Fibroblast of the conjunctiva (primary cell): ENCODE measurements around the gene PRKCZ.
A peak's percentile ranks its signal among the peaks of the same experiment; 100 is the strongest.

Experiments
- DNase-seq: peaks from one replicate; pipeline ENCODE4 v3.0.0-alpha.2; 2010; ENCODE audit warnings: low read depth

Gene PRKCZ

GRCh38 chr1:2179283-2180013 is 129.2 kb downstream of the PRKCZ start:
- no peak for DNase-seq

- DNase-seq = no peak
Observed at GRCh38 chr1:2180297-2181245, 130.4 kb downstream of the PRKCZ start.

GRCh38 chr1:2181271-2181670 is 131.1 kb downstream of the PRKCZ start:
- DNase-seq = no peak

GRCh38 chr1:2181752-2182151 is 131.5 kb downstream of the PRKCZ start:
- DNase-seq = no peak

GRCh38 chr1:2182376-2182775 is 132.2 kb downstream of the PRKCZ start:
- no peak for DNase-seq

GRCh38 chr1:2183937-2184334 is 133.7 kb downstream of the PRKCZ start:
- no peak for DNase-seq

- DNase-seq = no peak
Observed at GRCh38 chr1:2184531-2184930, 134.3 kb downstream of the PRKCZ start.

- DNase-seq = no peak
Observed at GRCh38 chr1:2184934-2185333, 134.7 kb downstream of the PRKCZ start.

GRCh38 chr1:2185880-2186855 is 136.0 kb downstream of the PRKCZ start:
- no peak for DNase-seq

GRCh38 chr1:2186901-2187300 is 136.7 kb downstream of the PRKCZ start:
- no peak for DNase-seq

GRCh38 chr1:2187619-2188018 is 137.4 kb downstream of the PRKCZ start:
- no peak for DNase-seq

GRCh38 chr1:2188336-2188735 is 138.1 kb downstream of the PRKCZ start:
- no peak for DNase-seq

- DNase-seq = peak; percentile 90
Observed at GRCh38 chr1:2189459-2190425, 139.5 kb downstream of the PRKCZ start.

- no peak for DNase-seq
Observed at GRCh38 chr1:2190491-2190976, 140.3 kb downstream of the PRKCZ start.

- no peak for DNase-seq
Observed at GRCh38 chr1:2192031-2192995, 142.1 kb downstream of the PRKCZ start.

GRCh38 chr1:2193514-2194281 is 143.5 kb downstream of the PRKCZ start:
- no peak for DNase-seq

- DNase-seq = no peak
Observed at GRCh38 chr1:2194319-2194897, 144.2 kb downstream of the PRKCZ start, which contains the start of gene FAAP20. Gene FAAP20 (minus strand): TSS chr1:2194772. CDS start chr1:2194749, 23 bp downstream.
